MM.1S (cell line): Measurements from ENCODE around the gene HPCAL1.

Experiments used
- CTCF ChIP-seq: fragments of 300-600 bp; sonication (generic); IDR thresholded peaks from 2 replicates; pipeline ENCODE4 v1.5.1; 2016; ENCODE audit warnings: antibody characterized with exemption, low read length, mixed read lengths
- EZH2 ChIP-seq: fragments of 300-600 bp; sonication (generic); optimal IDR thresholded peaks from 2 replicates; pipeline ENCODE3; 2017; ENCODE audit warnings: low read depth, mild to moderate bottlenecking, antibody characterized with exemption, low read length, mixed read lengths

DNA sequence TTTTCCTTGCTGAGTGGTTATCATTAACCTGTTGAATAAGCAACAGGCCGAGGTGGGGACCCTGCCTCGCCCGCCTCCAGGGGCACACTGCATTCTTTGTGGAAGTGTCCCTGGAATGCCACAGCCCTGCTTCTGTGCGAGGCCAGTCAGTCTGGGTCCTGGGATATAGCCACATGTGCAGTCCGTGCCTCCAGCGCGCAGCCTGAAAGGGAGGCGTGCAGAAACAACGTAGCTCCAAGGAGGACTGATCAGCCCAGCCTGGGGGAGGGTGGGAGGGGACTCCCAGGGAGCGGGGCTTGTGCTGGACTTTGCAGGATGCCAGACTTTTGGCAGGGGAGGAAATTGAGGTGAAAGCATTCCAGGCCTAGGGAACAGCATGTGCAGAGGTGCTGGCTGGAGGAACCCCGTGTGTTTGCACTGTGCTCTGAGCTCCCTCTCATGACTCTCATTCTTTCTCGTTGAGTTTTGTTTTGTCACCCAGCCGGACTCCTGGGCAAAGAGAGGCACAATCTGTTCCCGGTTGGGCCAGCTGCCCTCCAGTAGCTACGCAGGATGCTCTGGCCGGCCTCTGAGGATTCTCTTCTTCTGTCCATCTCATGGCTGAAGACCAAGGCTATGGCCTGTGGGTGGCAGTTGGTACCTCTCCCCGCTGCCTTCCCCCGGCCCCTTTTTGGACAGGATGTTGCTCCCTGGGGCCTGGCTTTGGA, 39.7 kb downstream of the HPCAL1 start:
- TF ChIP-seq CTCF, result no peak
- no peak for TF ChIP-seq EZH2
